COLO668 (cell line): Measurements from ENCODE around the gene RIMS1.

ENCODE experiments used
- DNase-seq: peaks from one replicate; lab custom pipeline; 2025; ENCODE audit not compliant: unreplicated experiment; lab: John Stamatoyannopoulos, UW

Gene RIMS1

GRCh38 chr6:71886184-71887005 lies at the start of gene RIMS1:
Gene RIMS1 (plus strand): TSS chr6:71886550. CDS start chr6:71887024, 474 bp downstream.
- peak; percentile 53 for DNase-seq

GRCh38 chr6:71851214-71851613 lies 35.1 kb upstream of the RIMS1 start:
- DNase-seq = no peak

- DNase-seq = no peak
Observed at GRCh38 chr6:71852948-71853347, 33.4 kb upstream of the RIMS1 start.

GRCh38 chr6:71855406-71855805 lies 30.9 kb upstream of the RIMS1 start:
- no peak for DNase-seq

GRCh38 chr6:71879016-71879415 lies 7.3 kb upstream of the RIMS1 start:
- DNase-seq = no peak

GRCh38 chr6:71887006-71887743 lies 825 bp downstream of the RIMS1 start:
- no peak for DNase-seq

- DNase-seq = no peak
Observed at GRCh38 chr6:71887744-71888230, 1.4 kb downstream of the RIMS1 start.

- no peak for DNase-seq
Observed at GRCh38 chr6:71888756-71889340, 2.5 kb downstream of the RIMS1 start.

- DNase-seq = no peak
Observed at GRCh38 chr6:71889366-71889765, 3.0 kb downstream of the RIMS1 start.

- no peak for DNase-seq
Observed at GRCh38 chr6:71892641-71893040, 6.3 kb downstream of the RIMS1 start.

GRCh38 chr6:71900642-71901041 lies 14.3 kb downstream of the RIMS1 start:
- DNase-seq = no peak

- no peak for DNase-seq
Observed at GRCh38 chr6:71902261-71902660, 15.9 kb downstream of the RIMS1 start.

GRCh38 chr6:71906813-71907212 lies 20.5 kb downstream of the RIMS1 start:
- no peak for DNase-seq

- no peak for DNase-seq
Observed at GRCh38 chr6:71908162-71908765, 21.9 kb downstream of the RIMS1 start.

- DNase-seq = no peak
Observed at GRCh38 chr6:71913444-71914234, 27.3 kb downstream of the RIMS1 start.

- no peak for DNase-seq
Observed at GRCh38 chr6:71929047-71929446, 42.7 kb downstream of the RIMS1 start.

- DNase-seq = no peak
Observed at GRCh38 chr6:71933881-71934280, 47.5 kb downstream of the RIMS1 start.

GRCh38 chr6:71965404-71965803 lies 79.1 kb downstream of the RIMS1 start:
- no peak for DNase-seq

GRCh38 chr6:71967436-71967835 lies 81.1 kb downstream of the RIMS1 start:
- DNase-seq = no peak

GRCh38 chr6:71977884-71978283 lies 91.5 kb downstream of the RIMS1 start:
- no peak for DNase-seq

GRCh38 chr6:71979911-71980310 lies 93.6 kb downstream of the RIMS1 start:
- no peak for DNase-seq
